Measurements from ENCODE around the gene SNAI3. TPM values are rescaled to one million over a fixed set of nuclear protein-coding genes. Genes with fewer than 3 reads are reported as not detected.

SNAI3 gene
- total RNA-seq, 3 donors from 2014 or later = 0.28 to 0.82 (median 0.55) TPM

DNA sequence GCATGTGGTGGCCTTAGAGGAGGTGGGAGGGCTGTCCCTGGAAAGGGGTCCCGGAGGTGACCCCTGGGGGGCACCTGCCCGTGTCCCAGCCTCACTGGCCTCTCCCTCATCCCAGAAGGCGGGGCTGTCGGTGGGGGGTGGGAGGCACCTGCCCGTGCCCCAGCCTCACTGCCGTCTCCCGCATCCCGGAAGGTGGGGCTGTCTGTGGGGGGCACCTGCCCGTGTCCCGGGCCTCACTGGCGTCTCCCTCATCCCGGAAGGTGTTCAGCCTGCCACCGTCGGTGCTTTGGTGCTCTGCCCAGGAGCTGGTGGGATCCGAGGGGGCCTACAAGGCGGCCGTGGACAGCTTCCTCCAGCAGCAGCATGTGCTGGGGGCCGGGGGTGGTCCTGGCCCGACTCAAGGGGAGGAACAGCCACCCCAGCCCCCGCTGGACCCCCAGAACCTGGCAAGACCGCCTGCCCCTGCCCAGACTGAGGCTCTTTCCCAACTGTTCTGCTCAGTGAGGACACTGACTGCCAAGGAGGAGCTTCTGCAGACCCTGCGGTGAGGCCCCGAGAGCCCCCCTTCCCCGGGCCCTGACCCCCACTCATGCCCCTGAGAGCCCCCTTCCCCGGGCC is 26.2 kb upstream of the SNAI3 start:
- Histone ChIP-seq H3K36me3 (ENCODE audit: low read depth) (no peaks in the 10 kb centered on the region), H3K4me3 (no peak overlapping the region), H3K9me3 (no peaks in the 10 kb centered on the region), H3K4me1 (ENCODE audit: low read depth) (peaks cover 3% of the 10 kb centered on the region)
- ATAC-seq (no peak), DNase-seq (no peak)
- TF ChIP-seq, protein P1, sequence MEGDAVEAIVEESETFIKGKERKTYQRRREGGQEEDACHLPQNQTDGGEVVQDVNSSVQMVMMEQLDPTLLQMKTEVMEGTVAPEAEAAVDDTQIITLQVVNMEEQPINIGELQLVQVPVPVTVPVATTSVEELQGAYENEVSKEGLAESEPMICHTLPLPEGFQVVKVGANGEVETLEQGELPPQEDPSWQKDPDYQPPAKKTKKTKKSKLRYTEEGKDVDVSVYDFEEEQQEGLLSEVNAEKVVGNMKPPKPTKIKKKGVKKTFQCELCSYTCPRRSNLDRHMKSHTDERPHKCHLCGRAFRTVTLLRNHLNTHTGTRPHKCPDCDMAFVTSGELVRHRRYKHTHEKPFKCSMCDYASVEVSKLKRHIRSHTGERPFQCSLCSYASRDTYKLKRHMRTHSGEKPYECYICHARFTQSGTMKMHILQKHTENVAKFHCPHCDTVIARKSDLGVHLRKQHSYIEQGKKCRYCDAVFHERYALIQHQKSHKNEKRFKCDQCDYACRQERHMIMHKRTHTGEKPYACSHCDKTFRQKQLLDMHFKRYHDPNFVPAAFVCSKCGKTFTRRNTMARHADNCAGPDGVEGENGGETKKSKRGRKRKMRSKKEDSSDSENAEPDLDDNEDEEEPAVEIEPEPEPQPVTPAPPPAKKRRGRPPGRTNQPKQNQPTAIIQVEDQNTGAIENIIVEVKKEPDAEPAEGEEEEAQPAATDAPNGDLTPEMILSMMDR (IDR thresholded peaks at IDR 0.05) = no peak
- intact Hi-C loops (cut with DNase I, micrococcal nuclease) = no loop called here

DNA sequence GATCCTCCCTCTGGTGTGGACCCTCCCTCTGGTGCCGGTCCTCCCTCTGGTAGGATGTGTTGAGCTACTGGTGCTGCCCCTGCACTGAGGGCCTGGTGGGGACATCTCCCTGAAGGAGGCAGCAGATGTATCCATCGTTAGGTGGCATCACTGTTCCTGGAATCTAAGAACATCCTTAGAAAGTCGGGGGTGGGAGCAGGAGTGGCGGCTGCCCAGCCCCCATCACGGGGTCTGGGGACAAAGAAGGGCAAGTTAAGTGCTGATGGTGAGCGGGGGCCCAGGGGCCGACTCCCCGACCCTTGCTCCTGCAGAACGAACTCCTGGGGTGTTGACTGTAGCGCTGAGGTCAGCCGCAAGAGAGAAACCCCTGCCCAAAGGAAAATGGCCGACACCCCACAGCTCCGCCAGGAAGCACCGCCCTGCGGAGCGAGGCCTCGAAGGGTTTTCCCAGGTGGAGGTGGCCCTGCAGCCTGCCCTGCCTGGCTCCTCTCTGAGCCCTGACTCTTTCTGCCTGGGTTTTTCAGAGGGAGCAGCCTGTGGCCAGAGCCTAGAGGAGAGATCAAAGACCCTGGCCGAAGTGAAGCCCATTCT is 25.5 kb upstream of the SNAI3 start:
- Histone ChIP-seq H3K36me3 (ENCODE audit: low read depth) (no peaks in the 10 kb centered on the region), H3K4me1 (ENCODE audit: low read depth) (peaks cover 9% of the 10 kb centered on the region), H3K4me3 (no peak overlapping the region), H3K9me3 (no peaks in the 10 kb centered on the region)
- DNase-seq (no peak), ATAC-seq (no peak)
- TF ChIP-seq, protein P1 (IDR thresholded peaks at IDR 0.05) = no peak
- intact Hi-C loops (cut with DNase I, micrococcal nuclease) = no loop called here

DNA sequence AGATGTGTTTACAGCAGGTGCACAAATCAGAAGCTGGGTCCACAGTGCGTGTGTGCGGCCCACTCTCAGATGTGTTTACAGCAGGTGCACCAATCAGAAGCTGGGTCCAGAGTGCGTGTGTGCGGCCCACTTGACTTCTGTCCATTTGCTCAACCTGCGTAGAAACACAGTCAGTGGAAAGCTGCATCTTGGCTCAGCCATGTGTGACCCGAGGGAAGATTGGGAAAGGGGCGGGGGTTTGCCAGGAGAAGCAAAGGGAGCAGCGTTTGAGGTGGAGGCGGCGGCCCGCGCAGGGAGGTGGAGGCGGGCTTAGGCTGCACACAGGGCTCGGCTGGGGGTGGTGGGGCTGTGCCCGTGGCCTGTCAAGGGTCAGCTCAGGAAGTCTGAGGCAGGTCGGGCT is 24.2 kb upstream of the SNAI3 start:
- Histone ChIP-seq H3K36me3 (ENCODE audit: low read depth) (no peaks in the 10 kb centered on the region), H3K9me3 (no peaks in the 10 kb centered on the region), H3K4me3 (no peak overlapping the region), H3K4me1 (ENCODE audit: low read depth) (peaks cover 14% of the 10 kb centered on the region)
- TF ChIP-seq, protein P1 (IDR thresholded peaks at IDR 0.05) = no peak
- ATAC-seq = no peak
- no peak for DNase-seq
- intact Hi-C loops (cut with DNase I, micrococcal nuclease) = no loop called here

DNA sequence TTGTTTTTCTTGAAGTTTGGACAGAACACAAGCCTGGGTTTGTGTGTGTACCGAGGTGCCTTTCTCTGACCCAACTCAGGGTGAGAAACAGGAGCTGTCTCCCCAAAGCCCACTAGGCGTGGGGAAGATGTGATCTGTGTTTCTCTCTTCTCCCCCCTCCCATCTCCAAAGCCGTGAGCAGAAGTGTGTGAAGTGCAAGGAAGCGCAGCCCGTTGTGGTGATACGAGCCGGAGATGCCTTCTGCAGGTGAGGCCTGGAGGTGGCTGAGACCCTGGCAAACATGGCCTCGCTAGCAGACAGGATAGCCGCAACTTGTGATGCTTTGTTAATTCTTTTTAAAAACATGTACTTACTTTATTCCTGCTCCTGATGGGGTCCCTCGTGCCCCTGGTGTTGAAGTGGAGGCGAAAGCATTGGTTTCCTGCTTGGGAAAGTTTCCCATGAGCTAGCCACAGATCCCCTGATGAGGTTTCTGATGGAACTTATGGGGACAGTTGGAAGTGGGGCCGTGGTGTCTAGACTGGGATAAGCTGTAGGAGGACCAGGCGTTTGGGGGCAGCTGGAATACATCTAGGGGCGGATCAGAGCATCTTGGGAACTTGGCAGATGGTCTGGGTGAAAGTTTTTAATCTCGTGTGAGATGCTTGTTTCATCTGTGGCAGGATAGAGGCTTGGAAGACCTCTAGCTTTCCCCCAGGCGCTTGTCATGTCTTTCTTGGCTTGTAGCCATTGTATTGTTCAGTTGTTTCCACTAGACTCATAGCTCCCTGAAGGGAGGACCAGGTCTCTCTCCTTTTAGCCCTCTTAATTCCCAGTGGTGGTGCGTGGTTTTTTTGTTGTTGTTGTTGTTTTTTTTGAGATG is 20.9 kb upstream of the SNAI3 start:
- TF ChIP-seq, protein P1 (IDR thresholded peaks at IDR 0.05) = no peak
- intact Hi-C loops (cut with DNase I, micrococcal nuclease) = no loop called here
- peaks cover 22% of the 10 kb centered on the region for H3K4me1 ChIP-seq (ENCODE audit: low read depth)

DNA sequence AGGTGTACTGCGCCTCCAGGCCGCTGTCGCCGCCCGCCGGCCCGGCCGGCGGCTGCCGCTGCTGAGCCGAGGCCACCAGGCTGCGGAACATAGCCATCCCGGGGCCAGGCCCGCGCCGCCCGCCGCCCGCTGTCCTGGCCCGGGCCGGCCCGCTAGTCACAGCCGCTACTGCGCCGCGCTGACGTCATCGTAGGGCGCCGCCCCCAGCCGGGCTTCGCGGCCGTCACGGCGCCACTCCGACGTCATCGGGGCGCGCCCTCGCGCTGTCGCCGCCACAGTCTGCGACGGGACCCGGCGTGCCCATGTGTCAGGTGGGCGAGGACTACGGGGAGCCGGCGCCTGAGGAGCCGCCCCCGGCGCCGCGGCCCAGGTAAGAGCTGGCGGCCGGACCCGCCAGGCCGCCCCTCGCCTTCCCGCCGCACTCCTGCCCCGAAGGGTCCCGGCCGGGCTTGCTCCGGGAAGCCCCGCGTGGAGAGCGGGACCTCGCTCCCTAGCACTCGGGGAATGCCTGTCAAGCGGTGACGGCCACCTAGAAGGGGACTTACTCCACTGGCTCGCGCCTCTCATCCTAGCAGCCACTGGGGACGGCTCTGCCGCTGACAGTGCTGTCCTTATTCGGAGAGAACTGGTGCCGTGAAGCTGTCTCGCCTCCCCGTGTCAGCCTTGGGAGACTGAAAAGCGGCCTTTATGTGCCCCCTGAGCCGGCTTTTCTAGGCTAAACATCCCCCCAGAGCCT is 20.1 kb upstream of the SNAI3 start, which contains the start of the genes CTU2 and RNF166:
CTU2 (plus strand) TSS at position 275 of the 736 bp plus-strand sequence; CDS start at position 303, 28 bp downstream.
RNF166 (minus strand) TSS at position 180 of the 736 bp plus-strand sequence; CDS start at position 97, 83 bp downstream.
- ATAC-seq = peak; percentile 88
- H3K4me3 ChIP-seq = peak within 1 kb of the TSS; percentile 93
- TF ChIP-seq, protein P1 (IDR thresholded peaks at IDR 0.05) = no peak
- H3K4me1 ChIP-seq (ENCODE audit: low read depth) = peaks cover 24% of the 10 kb centered on the region
- H3K36me3 ChIP-seq (ENCODE audit: low read depth) = no peaks in the 10 kb centered on the region
- intact Hi-C loops (cut with DNase I, micrococcal nuclease) = no loop called here
- peak; percentile 94 for DNase-seq
- no peaks in the 10 kb centered on the region for H3K9me3 ChIP-seq

More for the DNA sequence above, 20.9 kb upstream of the SNAI3 start:
- no peak for ATAC-seq
- no peak for DNase-seq
- Histone ChIP-seq H3K9me3 (no peaks in the 10 kb centered on the region), H3K4me3 (peak overlapping the region; percentile 93), H3K36me3 (ENCODE audit: low read depth) (no peaks in the 10 kb centered on the region)

Measured in mucosa of descending colon (tissue), 3 donors.